Measurements from ENCODE around the gene SPTBN2.

Gene SPTBN2

DNA sequence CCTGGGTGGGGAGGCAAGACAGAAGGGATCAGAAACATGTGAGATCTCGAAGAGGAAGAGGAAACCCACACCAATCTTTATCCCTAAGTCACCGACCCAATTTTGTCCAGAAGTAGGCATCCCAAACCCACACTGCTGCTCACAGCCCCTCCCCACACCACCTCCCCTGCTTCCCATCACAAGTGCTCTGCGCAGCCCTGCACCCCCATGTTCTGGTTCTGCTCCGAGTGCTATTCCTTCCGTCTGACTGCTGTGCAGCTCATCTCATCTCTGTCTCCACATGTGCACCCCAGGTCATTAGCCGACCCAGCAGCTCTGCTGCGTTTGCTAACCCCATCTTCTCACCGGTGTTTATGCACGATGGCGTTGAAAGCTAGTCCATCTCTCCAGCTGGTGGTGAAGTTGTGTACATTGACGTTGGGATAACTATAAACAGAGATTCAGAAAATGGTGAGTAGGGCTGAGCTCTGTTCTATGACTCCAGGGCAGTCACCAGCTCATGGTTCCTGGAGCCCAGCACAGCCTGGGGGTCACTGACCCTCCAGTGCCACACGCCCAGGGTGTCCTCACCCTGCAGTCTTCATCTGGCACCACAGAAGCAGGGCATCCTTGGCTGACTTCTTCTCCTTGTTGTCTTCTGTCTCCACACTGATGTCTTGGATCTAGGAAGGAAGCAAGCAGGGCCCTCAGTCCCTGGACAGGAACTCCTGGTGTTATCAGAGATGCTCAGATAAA, 15.1 kb downstream of the SPTBN2 start:
- H3K4me3 ChIP-seq (ENCODE audit: control insufficient read depth, low read depth, low read length) = no peak overlapping the region
- TF ChIP-seq, protein P1, sequence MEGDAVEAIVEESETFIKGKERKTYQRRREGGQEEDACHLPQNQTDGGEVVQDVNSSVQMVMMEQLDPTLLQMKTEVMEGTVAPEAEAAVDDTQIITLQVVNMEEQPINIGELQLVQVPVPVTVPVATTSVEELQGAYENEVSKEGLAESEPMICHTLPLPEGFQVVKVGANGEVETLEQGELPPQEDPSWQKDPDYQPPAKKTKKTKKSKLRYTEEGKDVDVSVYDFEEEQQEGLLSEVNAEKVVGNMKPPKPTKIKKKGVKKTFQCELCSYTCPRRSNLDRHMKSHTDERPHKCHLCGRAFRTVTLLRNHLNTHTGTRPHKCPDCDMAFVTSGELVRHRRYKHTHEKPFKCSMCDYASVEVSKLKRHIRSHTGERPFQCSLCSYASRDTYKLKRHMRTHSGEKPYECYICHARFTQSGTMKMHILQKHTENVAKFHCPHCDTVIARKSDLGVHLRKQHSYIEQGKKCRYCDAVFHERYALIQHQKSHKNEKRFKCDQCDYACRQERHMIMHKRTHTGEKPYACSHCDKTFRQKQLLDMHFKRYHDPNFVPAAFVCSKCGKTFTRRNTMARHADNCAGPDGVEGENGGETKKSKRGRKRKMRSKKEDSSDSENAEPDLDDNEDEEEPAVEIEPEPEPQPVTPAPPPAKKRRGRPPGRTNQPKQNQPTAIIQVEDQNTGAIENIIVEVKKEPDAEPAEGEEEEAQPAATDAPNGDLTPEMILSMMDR (conservative IDR thresholded peaks at IDR 0.05; ENCODE audit: control insufficient read depth, insufficient read depth, low read depth, low read length) = no peak
- no peak for DNase-seq (ENCODE audit: low read depth)

DNA sequence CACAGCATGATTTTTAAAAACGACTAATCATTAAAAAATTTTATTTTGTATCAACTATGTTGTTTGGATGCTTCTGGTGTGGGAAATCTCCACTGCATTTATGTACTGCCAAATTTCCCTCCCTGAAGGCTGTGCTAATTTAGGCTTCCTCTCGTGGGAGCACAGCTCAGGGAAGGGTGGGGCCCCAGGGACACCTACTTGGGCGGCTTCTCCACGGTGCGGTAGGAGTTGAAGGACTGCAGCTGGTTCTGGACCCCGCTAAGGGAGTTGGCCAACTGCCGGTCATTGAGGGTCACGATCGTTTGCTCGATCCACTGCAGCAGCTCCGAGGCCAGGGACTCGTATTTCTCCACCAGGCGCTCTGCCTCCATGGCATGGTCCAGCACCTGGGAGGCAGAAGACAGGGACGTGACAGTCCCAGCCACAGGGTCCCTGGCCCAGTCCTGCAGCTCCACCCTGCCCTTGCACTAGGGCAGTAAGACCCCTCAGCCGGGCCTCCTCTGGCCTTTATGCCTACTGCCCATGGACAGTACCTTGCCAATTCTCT, 18.6 kb downstream of the SPTBN2 start:
- no peak for DNase-seq (ENCODE audit: low read depth)
- TF ChIP-seq, protein P1 (conservative IDR thresholded peaks at IDR 0.05; ENCODE audit: control insufficient read depth, insufficient read depth, low read depth, low read length) = no peak
- H3K4me3 ChIP-seq (ENCODE audit: control insufficient read depth, low read depth, low read length) = no peak overlapping the region

DNA sequence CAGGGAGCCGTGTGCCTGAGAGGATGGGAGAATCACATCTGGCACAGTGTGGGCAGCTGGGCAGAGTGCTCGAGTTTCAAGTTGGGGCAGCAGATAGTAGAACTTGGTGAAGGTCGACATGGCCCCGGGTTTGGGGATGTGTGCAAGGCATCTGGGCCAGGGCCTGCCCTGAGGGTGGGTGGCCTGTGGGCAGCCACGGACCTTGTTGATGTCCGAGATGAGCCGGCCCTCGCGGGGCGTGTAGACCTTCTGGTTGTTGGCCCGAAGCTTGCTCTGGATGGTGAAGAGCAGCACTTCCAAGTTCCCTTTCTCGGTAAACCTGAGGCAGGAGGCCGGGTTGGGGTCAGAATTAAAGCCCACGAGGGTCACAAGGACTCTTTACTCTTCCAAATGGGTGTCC, 20.3 kb downstream of the SPTBN2 start:
- TF ChIP-seq, protein P1 (conservative IDR thresholded peaks at IDR 0.05; ENCODE audit: control insufficient read depth, insufficient read depth, low read depth, low read length) = no peak
- no peak for DNase-seq (ENCODE audit: low read depth)
- no peak overlapping the region for H3K4me3 ChIP-seq (ENCODE audit: control insufficient read depth, low read depth, low read length)

DNA sequence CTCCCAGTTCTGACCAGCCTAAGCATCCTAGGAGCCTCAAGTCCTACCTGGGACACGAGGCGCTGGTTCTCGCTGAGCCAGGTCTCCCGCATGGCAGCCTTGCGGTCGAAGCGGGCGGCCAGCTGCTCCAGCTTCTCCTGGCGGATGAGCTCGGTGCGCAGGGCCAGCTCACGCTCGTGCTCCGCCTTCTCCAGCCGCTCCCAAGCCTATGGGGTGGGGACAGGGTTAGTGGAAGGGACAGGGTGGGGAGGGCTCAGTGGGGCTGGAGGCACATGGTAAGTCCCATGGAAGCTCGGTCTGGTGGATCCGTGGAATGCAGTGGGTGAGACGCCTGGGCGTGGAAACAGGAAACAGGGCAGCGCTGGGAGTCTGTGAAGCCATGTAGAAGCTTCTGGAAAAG, 20.9 kb downstream of the SPTBN2 start:
- TF ChIP-seq, protein P1 (conservative IDR thresholded peaks at IDR 0.05; ENCODE audit: control insufficient read depth, insufficient read depth, low read depth, low read length) = no peak
- DNase-seq (ENCODE audit: low read depth) = no peak
- H3K4me3 ChIP-seq (ENCODE audit: control insufficient read depth, low read depth, low read length) = no peak overlapping the region

DNA sequence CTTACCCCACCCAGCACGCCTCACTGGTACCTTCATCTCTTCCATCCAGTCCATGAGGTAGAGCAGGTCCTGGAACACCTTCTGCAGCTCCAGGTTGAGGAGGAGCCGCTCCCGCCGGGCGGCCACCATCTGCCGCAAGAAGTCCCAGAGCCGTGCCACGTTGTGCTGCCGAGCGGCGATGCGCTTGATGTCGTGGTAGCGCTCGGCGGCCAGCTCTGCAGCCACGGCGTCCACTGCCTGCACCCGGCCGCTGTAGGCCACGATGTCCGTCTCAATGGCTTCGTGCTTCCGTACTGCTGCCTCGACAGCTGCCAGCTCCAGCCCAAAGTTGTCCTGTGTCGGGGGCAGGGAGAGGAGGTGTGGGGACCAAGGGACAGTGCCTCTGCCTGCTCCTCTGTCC, 21.5 kb downstream of the SPTBN2 start:
- no peak for DNase-seq (ENCODE audit: low read depth)
- TF ChIP-seq, protein P1 (conservative IDR thresholded peaks at IDR 0.05; ENCODE audit: control insufficient read depth, insufficient read depth, low read depth, low read length) = no peak
- no peak overlapping the region for H3K4me3 ChIP-seq (ENCODE audit: control insufficient read depth, low read depth, low read length)

DNA sequence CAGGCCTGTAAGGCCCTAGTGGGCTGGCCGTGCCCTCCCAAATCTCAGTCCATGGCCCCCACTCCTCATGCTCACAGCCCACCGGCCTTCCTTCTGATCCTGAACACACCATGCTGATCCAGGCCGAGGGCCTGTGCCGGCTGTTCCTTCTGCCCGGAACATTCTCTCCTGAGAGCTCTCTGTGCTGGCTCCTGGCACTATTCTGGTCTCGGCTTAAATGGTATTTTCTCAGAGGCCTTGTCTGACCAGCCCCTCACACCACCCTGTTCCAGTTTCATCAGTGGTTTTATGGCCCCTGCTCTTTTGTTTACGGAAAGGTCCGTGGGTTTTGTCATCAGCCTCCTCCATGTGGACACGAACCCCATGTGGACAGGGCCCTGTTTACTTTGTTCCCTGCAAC, 22.0 kb downstream of the SPTBN2 start:
- no peak overlapping the region for H3K4me3 ChIP-seq (ENCODE audit: control insufficient read depth, low read depth, low read length)
- no peak for DNase-seq (ENCODE audit: low read depth)
- TF ChIP-seq, protein P1 (conservative IDR thresholded peaks at IDR 0.05; ENCODE audit: control insufficient read depth, insufficient read depth, low read depth, low read length) = no peak
